ENCODE data around the gene KLHL26. TPM values are rescaled to one million over a fixed set of nuclear protein-coding genes. Genes with fewer than 3 reads are reported as not detected.
A peak's percentile ranks its signal among the peaks of the same experiment; 100 is the strongest.
"Not testable (repeated sequence)": the region's sequence is repeated elsewhere in the genome, so short reads cannot be mapped to it uniquely, and the experiment has no call there.

The KLHL26 gene, protein sequence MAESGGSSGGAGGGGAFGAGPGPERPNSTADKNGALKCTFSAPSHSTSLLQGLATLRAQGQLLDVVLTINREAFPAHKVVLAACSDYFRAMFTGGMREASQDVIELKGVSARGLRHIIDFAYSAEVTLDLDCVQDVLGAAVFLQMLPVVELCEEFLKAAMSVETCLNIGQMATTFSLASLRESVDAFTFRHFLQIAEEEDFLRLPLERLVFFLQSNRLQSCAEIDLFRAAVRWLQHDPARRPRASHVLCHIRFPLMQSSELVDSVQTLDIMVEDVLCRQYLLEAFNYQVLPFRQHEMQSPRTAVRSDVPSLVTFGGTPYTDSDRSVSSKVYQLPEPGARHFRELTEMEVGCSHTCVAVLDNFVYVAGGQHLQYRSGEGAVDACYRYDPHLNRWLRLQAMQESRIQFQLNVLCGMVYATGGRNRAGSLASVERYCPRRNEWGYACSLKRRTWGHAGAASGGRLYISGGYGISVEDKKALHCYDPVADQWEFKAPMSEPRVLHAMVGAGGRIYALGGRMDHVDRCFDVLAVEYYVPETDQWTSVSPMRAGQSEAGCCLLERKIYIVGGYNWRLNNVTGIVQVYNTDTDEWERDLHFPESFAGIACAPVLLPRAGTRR
- total RNA-seq: 10 to 100 TPM; 15.8 to 16.1 TPM

DNA sequence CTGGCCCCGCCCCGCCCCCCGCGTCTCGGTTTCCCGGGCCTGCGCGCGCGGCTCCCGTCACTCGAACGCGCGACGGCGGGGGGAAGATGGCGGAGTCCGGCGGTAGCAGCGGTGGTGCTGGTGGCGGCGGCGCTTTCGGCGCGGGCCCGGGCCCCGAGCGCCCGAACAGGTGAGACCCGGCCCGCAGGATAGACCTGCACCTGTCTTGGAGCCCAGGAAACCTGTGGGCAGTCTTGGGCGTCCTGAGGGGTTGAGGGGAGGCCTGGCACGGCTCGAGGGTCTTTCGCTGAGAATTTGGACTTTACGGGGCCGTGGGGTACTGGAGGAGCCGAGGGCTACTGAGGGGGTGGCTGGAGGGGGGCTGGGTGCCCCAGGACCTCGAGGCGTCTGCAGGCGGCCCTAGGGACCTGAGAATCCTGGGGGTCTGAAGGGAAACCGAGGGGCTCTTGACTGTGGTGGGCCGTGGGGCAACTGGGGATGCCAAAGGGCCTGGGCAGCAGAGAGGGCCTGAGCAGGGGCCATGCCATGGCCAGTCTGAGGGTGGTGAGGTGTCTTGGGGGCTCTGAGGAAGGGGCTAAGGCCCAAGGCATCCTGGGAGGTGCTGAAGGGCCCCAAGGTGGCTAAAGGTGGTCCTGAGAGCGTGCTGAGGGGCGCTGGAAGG is at the start of gene KLHL26:
Gene KLHL26 (plus strand): TSS at position 60 of the 661 bp plus-strand sequence. CDS start 27 bp downstream, at position 87.
- Mint-ChIP-seq H3K4me1 (peaks cover 18% of the 10 kb centered on the region), H3K9me3 (no peaks in the 10 kb centered on the region), H3K27ac (peak within 1 kb of the TSS; percentile 89), H3K36me3 (no peaks in the 10 kb centered on the region), H3K27me3 (no peaks in the 10 kb centered on the region), H3K4me3 (peak within 1 kb of the TSS; percentile 89)
- no peak for DNase-seq

DNA sequence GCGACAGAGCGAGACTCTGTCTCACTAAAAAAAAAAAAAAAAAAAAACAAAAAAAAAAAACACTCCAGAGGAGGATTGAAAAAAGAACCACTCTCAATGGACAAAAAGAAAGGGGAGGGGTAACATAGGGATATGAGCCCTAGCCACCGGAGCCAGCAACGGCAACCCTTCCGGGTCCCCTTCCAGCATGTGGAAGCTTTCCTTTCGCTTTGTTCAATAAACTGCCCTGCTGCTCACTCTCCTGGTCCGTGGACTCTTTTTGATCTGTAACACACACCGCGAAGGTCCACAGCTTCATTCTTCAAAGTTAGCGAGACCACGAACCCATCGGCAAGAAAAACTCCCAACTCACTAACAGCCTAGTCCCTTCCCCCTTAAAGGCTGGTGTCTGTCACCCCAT is 49.3 kb upstream of the KLHL26 start:
- peaks cover 24% of the 10 kb centered on the region for H3K4me1 Mint-ChIP-seq
- no peak for DNase-seq
- H3K9me3 Mint-ChIP-seq: no peaks in the 10 kb centered on the region
- H3K27me3 Mint-ChIP-seq: no peaks in the 10 kb centered on the region
- H3K27ac Mint-ChIP-seq: peak overlapping the region; percentile 83
- peak overlapping the region; percentile 92 for H3K4me3 Mint-ChIP-seq
- peaks cover 15% of the 10 kb centered on the region for H3K36me3 Mint-ChIP-seq

DNA sequence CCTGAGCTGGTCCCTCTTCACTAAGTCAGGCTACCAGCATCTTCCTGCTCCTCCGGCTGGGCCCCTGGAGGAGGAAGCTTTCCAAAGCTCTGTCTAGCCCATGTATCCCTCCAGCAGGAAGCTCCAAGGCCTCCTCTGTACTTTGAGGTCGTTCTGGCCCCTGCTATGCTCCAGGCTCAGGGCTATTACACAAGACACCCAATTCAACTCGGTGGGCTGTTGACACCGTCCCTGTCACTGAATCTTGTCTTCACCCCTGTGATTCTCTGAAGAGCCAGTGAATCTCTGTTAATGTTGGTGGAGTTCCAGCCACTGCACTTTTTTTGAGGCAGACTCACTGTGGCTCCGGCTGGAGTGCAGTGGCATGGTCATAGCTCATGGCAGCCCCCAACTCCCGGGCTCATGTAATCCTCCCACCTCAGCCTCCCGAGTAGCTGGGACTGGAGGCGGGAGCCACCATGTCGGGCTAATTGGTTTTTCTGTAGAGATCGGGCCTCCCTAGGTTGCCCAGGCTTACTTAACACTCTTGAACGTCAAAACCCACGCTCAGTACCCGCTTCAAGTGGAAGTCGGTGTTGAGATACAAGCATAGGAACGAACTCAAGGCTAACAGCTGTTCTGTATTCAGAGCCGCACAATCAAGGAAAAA is 48.7 kb upstream of the KLHL26 start:
- Mint-ChIP-seq H3K9me3 (no peaks in the 10 kb centered on the region), H3K4me1 (peaks cover 24% of the 10 kb centered on the region), H3K27me3 (no peaks in the 10 kb centered on the region), H3K36me3 (peaks cover 15% of the 10 kb centered on the region), H3K27ac (peak overlapping the region; percentile 83), H3K4me3 (peak overlapping the region; percentile 92)
- DNase-seq: no peak

DNA sequence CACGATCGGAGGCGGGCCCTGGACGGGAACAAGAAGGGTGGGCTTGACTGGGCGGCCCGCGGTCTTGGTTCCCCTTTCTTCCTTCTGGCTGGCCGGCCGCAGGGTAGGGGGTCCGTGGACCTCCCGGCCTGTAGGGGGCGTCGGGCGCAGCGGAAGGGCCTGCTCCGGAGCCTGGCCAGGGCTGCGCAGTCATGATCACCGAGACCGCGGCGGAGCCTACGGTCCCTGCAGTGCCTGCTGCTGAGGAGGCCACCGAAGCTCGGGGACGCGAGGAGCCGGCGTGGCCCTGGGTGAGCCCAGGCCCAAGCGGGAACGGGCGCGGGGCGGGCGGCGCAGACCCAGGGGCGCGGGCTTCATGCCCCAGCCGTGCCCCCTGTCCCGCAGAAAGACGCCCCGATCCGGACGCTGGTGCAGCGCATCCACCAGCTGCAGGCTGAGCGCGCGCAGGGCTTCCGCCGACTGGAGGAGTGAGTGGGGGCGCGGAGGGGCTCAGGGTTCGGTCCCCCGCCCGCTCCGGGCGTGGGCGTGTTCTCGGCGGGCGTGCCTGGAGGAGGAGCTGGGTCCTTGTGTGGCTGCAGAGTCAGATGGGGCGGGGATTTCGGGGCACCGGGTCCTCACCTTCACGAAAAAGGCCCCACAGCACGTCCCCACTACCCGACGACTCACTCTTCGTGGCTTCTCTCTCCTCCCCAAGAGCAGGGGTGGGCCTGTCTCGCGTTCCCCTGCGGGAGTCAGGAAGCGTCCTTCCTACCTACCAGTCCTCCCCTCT is 48.0 kb upstream of the KLHL26 start, which contains the start of gene REX1BD:
Gene REX1BD (plus strand): TSS at position 188 of the 769 bp plus-strand sequence. CDS start 4 bp downstream, at position 192.
- H3K4me3 Mint-ChIP-seq: peak within 1 kb of the TSS; percentile 92
- H3K9me3 Mint-ChIP-seq: no peaks in the 10 kb centered on the region
- peaks cover 15% of the 10 kb centered on the region for H3K36me3 Mint-ChIP-seq
- H3K4me1 Mint-ChIP-seq: peaks cover 29% of the 10 kb centered on the region
- peak; percentile 93 for DNase-seq
- H3K27me3 Mint-ChIP-seq: no peaks in the 10 kb centered on the region
- H3K27ac Mint-ChIP-seq: peak within 1 kb of the TSS; percentile 96

DNA sequence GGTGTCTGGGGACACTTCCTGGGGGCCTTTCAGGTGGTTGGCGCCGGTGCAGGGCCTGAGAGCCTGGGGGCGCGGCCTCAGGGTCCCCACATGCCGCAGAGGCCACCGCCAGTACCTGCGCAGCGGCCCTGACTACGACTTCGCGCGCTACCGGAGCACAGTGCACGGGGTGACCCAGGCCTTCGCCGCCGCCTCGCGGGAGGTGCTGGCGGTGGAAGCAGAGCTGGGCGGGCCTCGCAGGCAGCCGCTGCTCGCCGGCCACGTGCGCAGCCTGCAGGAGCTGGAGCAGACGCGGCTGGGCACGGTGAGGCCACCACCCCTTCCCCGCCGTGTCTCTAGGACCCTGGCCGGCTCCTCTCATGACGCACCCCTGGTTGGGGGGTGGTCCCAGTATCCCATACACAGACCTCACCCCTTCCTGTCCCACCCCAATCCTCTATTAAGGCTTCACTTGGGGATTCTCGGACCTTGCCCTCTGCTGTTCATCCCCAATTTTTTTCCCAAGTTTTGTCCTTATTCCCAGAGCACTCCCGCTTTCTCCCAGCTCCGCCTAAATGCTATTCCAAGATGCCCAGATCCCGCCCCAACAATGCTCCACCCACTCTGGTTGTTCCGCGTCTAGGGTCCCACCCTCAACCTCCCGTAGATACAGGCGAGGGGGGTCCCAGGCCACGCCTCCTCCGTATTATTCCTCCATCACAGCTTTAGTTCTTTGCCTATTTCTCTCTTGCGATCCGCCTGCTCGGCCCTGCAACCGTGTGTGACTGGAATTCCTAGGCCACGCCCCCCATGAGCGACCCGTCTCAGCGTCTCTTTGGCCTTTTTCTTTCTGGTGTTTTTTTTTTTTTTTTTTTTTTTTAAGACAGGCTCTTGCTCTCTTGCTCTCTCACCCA is 47.2 kb upstream of the KLHL26 start:
- H3K4me1 Mint-ChIP-seq: peaks cover 31% of the 10 kb centered on the region
- H3K27me3 Mint-ChIP-seq: peaks cover 1% of the 10 kb centered on the region
- peak overlapping the region; percentile 92 for H3K4me3 Mint-ChIP-seq
- peak overlapping the region; percentile 96 for H3K27ac Mint-ChIP-seq
- DNase-seq: peak; percentile 85
- H3K9me3 Mint-ChIP-seq: no peaks in the 10 kb centered on the region
- peaks cover 15% of the 10 kb centered on the region for H3K36me3 Mint-ChIP-seq

DNA sequence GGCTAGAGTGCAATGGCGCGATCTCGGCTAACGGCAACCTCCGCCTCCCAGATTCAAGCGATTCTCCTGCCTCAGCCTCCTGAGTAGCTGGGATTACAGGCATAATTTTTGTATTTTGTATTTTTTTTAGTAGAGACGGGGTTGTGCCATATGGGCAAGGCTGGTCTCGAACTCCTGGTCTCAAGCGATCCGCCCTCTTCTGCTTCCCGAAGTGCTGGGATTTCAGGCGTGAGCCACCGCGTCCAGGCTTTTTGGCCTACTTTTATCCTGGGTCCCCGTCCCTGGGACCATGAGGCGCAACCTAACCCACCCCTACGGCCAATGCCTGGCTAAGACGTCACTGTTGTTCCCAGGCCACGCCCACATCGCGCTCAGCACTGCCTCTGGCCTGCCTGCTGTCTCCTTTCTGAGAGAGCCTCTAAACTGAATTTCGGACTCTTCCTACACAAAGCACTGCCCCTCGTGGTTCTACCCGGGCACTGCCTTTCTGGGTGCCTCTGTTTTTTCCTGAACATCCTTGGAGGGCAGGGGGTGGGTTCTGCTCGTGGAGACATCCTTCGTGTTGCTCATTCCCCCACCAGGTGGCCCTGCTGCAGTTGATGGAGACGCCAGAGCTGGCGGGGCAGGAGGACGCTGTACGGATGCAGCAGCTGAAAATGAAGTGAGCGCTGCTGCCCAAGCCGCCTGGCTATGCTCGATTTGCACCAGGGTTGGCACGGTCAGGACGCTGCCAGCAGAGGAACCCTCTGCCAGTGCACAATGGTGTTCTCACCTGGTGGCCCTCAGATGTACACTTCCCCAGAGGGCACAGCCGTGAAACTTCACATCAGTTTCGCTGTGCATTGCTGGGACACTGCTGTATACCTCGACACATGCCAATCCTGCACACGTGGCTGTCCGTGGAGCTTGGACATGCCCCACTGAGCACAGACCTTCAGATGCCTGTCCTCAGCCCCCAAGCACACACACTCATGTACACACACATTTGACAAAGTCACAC is 46.3 kb upstream of the KLHL26 start:
- H3K4me1 Mint-ChIP-seq: peaks cover 33% of the 10 kb centered on the region
- DNase-seq: no peak
- peak overlapping the region; percentile 92 for H3K4me3 Mint-ChIP-seq
- peaks cover 6% of the 10 kb centered on the region for H3K27me3 Mint-ChIP-seq
- H3K27ac Mint-ChIP-seq: peak overlapping the region; percentile 96
- H3K36me3 Mint-ChIP-seq: peaks cover 15% of the 10 kb centered on the region
- no peaks in the 10 kb centered on the region for H3K9me3 Mint-ChIP-seq

DNA sequence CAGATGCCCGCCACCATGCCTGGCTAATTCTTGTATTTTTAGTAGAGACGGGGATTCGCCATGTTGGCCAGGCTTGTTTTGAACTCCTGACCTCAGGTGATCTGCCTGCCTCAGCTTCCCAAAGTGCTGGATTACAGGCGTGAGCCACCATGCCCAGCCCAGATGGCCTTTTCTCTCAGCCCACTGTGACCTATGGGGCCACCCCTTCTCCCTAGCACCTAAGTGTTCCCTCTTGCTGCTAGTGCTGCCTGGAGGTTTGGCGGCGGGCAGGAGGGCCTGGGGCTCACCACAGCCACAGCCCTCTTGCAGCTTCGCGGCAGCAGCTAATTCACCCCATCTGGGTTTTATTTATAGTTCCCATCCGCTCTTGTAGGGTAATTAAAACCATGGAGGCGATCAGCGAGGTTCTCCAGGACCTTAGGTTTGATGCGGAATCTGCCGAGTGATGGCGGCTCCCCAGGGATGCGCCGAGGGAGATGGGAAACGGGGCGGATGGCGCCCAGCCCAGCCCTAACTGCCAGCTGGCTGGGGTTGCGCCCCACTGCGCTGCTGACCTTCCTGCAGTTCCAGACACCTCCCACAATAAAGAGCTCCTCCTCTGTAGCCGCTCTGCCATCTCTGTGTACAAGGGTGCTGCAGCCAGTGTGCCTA is 45.0 kb upstream of the KLHL26 start:
- H3K27me3 Mint-ChIP-seq: peaks cover 13% of the 10 kb centered on the region
- H3K36me3 Mint-ChIP-seq: peaks cover 15% of the 10 kb centered on the region
- DNase-seq: no peak
- peaks cover 40% of the 10 kb centered on the region for H3K4me1 Mint-ChIP-seq
- H3K27ac Mint-ChIP-seq: no peak overlapping the region
- no peak overlapping the region for H3K4me3 Mint-ChIP-seq
- no peaks in the 10 kb centered on the region for H3K9me3 Mint-ChIP-seq

DNA sequence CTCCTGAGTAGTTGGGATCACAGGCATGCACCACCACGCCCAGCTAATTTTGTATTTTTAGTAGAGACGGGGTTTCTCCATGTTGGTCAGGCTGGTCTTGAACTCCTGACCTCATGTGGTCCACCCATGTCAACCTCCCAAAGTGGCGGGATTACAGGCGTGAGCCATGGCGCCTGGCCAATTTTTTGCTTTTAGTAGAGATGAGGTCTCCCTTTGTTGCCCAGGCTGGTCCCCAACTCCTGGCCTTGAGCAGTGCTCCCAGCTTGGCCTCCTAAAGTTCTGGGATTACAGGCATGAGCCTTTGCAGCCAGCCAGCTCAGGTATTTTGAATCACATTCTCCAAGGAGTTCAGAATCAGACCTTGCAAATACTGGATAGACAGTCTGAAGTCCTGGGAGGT is 44.1 kb upstream of the KLHL26 start:
- peaks cover 13% of the 10 kb centered on the region for H3K27me3 Mint-ChIP-seq
- H3K4me3 Mint-ChIP-seq, H3K9me3 Mint-ChIP-seq, H3K27ac Mint-ChIP-seq, DNase-seq: not testable (repeated sequence)
- peaks cover 15% of the 10 kb centered on the region for H3K36me3 Mint-ChIP-seq
- H3K4me1 Mint-ChIP-seq: peaks cover 36% of the 10 kb centered on the region

DNA sequence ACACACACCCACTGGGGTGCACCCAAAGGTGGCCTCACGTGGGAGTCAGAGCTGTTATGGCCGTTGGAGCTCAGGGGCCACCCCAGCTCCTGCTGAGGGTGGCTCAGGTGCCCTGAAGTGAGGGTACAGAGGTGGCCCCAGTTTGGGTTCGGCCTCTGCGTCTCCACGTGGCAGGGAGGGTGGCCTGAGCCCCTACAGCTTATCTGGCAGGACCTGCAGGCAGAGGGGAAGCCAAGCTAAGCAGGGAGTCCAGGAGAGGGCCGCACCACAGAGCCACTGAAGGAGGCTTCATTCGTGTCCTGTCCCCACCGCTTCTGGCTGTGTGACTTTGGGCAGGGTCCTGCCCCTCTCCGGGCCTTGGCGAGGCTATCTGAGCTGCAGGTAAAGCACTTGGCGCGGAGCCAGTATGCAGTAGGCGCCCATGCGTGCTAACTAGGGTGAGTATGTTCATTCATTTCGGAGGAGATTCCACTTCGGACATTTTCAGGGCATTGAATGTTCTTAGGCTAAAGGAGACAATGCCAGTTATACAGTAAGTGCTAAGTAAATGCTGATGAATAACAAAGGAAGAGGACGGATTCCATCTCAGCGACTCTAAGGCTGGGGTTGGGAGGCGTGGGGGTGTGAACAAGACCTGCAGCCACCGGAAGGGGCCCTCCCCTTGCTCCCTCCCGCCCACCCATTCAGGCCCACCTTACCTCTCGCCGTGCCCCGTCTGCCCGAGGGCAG is 43.3 kb upstream of the KLHL26 start:
- Mint-ChIP-seq H3K36me3 (peaks cover 15% of the 10 kb centered on the region), H3K27me3 (peaks cover 16% of the 10 kb centered on the region), H3K4me3 (peak overlapping the region; percentile 18), H3K9me3 (no peaks in the 10 kb centered on the region), H3K4me1 (peaks cover 29% of the 10 kb centered on the region), H3K27ac (no peak overlapping the region)
- DNase-seq: no peak

DNA sequence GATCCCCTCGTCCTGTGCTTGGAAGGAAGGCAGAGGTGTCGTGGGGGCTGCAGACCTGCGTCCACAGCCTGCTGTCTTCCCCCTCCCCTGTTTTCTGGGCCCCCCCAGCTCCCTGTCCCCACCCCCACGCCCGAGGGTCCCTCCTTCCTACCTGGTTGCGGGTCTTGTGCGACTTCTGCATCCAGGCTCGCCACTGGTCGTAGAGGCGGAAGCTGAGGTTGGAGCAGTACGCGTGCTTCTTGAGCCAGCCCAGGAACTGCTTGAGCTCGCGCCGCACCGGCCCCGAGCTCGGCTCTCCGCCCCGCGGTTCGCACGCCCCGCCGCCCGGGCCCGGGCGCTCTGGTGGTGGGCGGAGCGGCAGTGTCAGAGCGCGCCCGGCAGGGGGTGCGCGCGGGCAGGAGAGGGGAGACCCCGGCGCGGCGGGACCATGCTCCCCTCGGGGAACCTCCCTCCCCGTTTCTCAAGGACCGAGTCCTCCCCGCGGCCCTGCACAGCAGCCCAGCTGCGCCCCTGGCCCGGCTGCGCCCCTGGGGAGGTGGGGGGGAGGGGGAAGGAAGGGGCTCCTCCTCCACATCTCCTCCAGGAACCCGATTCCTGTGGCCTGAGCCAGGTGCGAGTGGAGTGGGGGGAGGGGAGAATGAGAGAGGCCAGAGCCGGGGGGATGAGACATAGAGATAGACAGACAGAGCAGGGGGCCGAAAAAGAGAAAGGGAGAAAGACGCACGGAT is 42.6 kb upstream of the KLHL26 start:
- Mint-ChIP-seq H3K36me3 (peaks cover 15% of the 10 kb centered on the region), H3K4me1 (peaks cover 29% of the 10 kb centered on the region), H3K9me3 (no peaks in the 10 kb centered on the region), H3K27me3 (peaks cover 20% of the 10 kb centered on the region), H3K4me3 (peak overlapping the region; percentile 83), H3K27ac (peak overlapping the region; percentile 66)
- peak; percentile 86 for DNase-seq

DNA sequence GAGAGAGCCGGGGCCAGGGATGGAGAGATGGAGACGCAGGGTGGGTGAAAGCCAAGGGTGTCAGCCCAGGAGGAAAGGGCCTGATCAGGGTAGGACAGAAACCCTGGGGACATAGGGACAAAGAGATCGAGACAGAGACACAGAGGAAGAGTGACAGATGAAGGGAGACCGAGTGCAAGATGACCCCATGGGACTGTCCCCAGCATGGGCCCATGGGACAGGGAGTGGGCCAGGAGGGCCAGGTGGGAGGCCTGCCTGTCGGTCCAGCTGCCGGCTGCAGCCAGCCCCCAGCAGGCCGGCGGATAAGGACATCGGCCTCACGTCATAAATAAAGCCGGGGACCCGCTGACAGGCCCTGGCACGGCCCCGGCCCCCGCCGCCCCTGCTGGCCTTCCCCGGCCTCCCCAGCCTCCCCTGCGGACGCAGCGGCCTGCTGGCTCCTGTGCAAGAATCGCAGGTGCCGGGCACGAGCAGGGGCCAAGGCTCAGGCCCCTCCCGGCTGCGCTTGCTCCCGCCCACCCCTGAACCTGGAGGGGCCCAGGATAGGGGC is 41.9 kb upstream of the KLHL26 start:
- peak overlapping the region; percentile 83 for H3K4me3 Mint-ChIP-seq
- H3K36me3 Mint-ChIP-seq: peaks cover 11% of the 10 kb centered on the region
- peak overlapping the region; percentile 66 for H3K27ac Mint-ChIP-seq
- no peaks in the 10 kb centered on the region for H3K9me3 Mint-ChIP-seq
- peaks cover 22% of the 10 kb centered on the region for H3K27me3 Mint-ChIP-seq
- H3K4me1 Mint-ChIP-seq: peaks cover 25% of the 10 kb centered on the region
- DNase-seq: no peak

Data from activated naive CD8-positive, alpha-beta T cell treated with anti-CD3 and anti-CD28 coated beads for 36 hours (primary cell).